ENCODE data around the gene GMFB.

- TF ChIP-seq CTCF (conservative IDR thresholded peaks at IDR 0.05 in 1 of 2, IDR thresholded peaks at IDR 0.05 in 1 of 2; ENCODE audit: extremely low read depth in 1 of 2, insufficient read depth in 1 of 2, low read depth in 1 of 2, low read length in 2 of 2), result no peak
- TF ChIP-seq EZH2 (IDR thresholded peaks at IDR 0.05; ENCODE audit: borderline replicate concordance, low read length), result no peak
These were observed 53.2 kb downstream of the GMFB start for GRCh38 chr14:54435500-54435981.

Data from mammary epithelial cell (primary cell).